Heart left ventricle (tissue), 13 donors: ENCODE data around the gene ZCCHC13.

Experiments used
- CTCF ChIP-seq, 12 donors: fragments of 200-600 bp; sonication (generic) in 4 of 12; IDR thresholded peaks; one replicate each; pipeline versions ENCODE4 v1.5.0 to v1.8.0; 2018 to 2022; ENCODE audit warnings: antibody characterized with exemption in 12 of 12, mild to moderate bottlenecking in 5 of 12
- POLR2A ChIP-seq, 2 donors: fragments of 450-650 bp; IDR thresholded peaks; one replicate each; pipeline ENCODE4 v1.6.1; 2017; ENCODE audit warnings: antibody characterized with exemption in 2 of 2, mild to moderate bottlenecking in 2 of 2, moderate library complexity in 2 of 2
- donor health status: ischemic (EF 13 %, LVEDD 7.1; RV severe dilation, severe dysfunction).
- donor health status: DM: no; HTN: yes; CAD: no.
- donor health status: DM: no; HTN: no; CAD: no.
- donor health status: ischemic (EF 25% LVEDD 6.9; RV normal size, moderate dysfunction).
- donor health status: ischemic (EF 25% LVEDD 5.7; RV mildly dilated, moderate dysfunction).
- donor health status: ischemic (EF 35%, LVEDD 5.7; RV mildly dilated, moderate dysfunction).
- donor health status: nonischemic (EF 11% LVEDD 7.7; RV severe dilation, severe dysfunction).
- donor health status: DM: yes; HTN: yes; CAD: no.
- donor health status: PGD.
- donor health status: ischemic (EF 29% LVEDD 5.4; RV normal size, mild dysfunction).
- donor health status: nonischemic (EF 23%, LVEDD 6.1; RV moderate dilation, normal function).

GRCh38 chrX:74291964-74292807 lies 11.8 kb upstream of the ZCCHC13 start:
- peak in 6 of 12 donors; percentile 13 to 50 (median 22) for TF ChIP-seq CTCF (IDR thresholded peaks at IDR 0.05)
- TF ChIP-seq POLR2A (IDR thresholded peaks at IDR 0.05): peak in 1 of 2 donors; percentile 61
